Activated naive CD4-positive, alpha-beta T cell treated with anti-CD3 and anti-CD28 coated beads for 36 hours (primary cell): Measurements from ENCODE around the gene SLC2A10. TPM values are rescaled to one million over a fixed set of nuclear protein-coding genes. Genes with fewer than 3 reads are reported as not detected.

Experiments
- CTCF ChIA-PET: fragments of 350-600 bp; sonication (Branson Sonifier 250); formaldehyde crosslinking; loops from one replicate; lab custom pipeline; 2021; ENCODE audit warnings: antibody characterized with exemption; lab: Charles Lee
- DNase-seq: peaks from one replicate; pipeline ENCODE4 v3.0.0-alpha.2; 2020
- H3K27ac Mint-ChIP-seq: one replicate; pipeline ENCODE4 v1.8.0; 2021; ENCODE audit warnings: mild to moderate bottlenecking, mixed read lengths
- H3K27me3 Mint-ChIP-seq: one replicate; pipeline ENCODE4 v1.8.0; 2021; ENCODE audit warnings: low read depth, mixed read lengths
- H3K36me3 Mint-ChIP-seq: one replicate; pipeline ENCODE4 v1.8.0; 2021; ENCODE audit warnings: low read depth, mixed read lengths
- H3K4me1 Mint-ChIP-seq: one replicate; pipeline ENCODE4 v1.8.0; 2021; ENCODE audit warnings: low read depth, mixed read lengths
- H3K4me3 Mint-ChIP-seq: one replicate; pipeline ENCODE4 v1.8.0; 2021; ENCODE audit warnings: mild to moderate bottlenecking, moderate library complexity, mixed read lengths
- H3K9me3 Mint-ChIP-seq: one replicate; pipeline ENCODE4 v1.8.0; 2021; ENCODE audit warnings: mixed read lengths
- intact Hi-C: fragments of 100-400 bp; cut with micrococcal nuclease; formaldehyde crosslinking; loops from one replicate; pipeline ENCODE4 v1.15.1; 2023
- total RNA-seq, 2 experiments: library from RNA; stranded (reverse); gene quantifications; one replicate each; pipeline ENCODE4 v1.2.3, GENCODE V29; 2021

SLC2A10 gene
- total RNA-seq, 2 experiments from 2014 or later, result not detected

DNA sequence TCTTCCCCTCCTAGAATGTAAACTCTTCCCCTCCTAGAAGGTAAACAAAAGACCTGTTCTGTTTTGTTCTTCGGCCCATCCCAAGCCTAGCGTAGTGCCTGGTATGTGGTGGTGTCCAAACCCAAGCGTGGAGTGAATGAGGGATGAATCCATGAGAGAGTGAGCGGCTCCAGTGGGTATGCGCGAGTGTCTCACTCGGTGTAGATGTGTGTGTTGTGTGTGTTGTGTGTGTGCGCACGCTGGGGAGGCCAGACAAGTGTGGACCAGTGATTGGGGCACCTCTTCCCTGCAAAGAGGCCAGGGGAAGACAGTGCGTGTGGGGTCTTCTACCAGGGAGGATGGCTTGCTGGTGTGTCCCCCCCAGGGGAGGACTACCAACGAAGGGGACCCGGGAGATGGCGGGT is 392 bp upstream of the SLC2A10 start:
- Mint-ChIP-seq H3K4me3 (peak overlapping the region; percentile 48), H3K27me3 (peaks cover 56% of the 10 kb centered on the region), H3K4me1 (peaks cover 9% of the 10 kb centered on the region), H3K36me3 (peaks cover 2% of the 10 kb centered on the region), H3K9me3 (peaks cover 6% of the 10 kb centered on the region), H3K27ac (no peak overlapping the region)
- CTCF ChIA-PET, result no interaction called here
- no peak for DNase-seq
- intact Hi-C loops, result no loop called here

DNA sequence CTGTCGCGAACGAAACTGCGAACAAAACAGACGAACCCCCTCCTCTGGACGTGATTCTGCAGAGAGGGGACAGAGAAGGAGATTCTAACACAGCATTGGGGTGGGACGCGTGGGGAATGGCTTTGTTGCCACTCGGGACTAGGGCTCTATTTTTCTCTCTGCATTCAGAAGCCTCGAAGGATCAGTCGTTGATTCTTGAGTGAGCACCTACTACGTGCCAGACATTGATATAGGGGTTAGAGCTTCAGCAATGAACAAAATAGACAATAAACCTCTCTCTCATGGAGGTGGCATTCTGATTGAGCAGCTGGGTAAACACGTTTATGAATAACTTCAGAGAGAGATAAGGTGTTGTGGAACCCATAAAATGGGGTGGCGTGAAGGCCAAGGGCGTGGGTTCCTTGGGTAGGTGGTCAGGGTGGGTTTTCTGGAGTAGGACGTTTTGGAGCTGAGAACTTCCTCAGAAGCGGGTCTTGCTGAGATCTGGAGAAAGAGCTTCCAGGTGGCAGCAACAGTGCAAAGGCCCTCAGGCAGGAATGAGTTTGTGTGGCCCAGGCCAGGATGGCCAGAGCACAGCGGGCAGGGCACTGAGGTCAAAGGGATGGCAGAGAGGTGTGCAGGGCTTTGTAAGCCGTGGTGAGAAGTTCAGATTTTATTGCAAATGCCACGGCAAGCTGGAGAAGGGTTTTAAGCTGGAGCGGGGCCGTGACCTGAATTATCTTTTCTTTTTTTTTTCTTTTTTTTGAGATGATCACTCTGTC is 884 bp downstream of the SLC2A10 start:
- Mint-ChIP-seq H3K27me3 (peaks cover 52% of the 10 kb centered on the region), H3K36me3 (peaks cover 2% of the 10 kb centered on the region), H3K27ac (no peak overlapping the region), H3K4me3 (peak overlapping the region; percentile 22), H3K4me1 (peaks cover 9% of the 10 kb centered on the region), H3K9me3 (peaks cover 6% of the 10 kb centered on the region)
- intact Hi-C loops, result no loop called here
- DNase-seq, result no peak
- CTCF ChIA-PET, result interaction anchor here (0.5 kb wide), 1 partner anchor 425 kb away, joined by 3 read pairs; no protein-coding TSS in a partner anchor

DNA sequence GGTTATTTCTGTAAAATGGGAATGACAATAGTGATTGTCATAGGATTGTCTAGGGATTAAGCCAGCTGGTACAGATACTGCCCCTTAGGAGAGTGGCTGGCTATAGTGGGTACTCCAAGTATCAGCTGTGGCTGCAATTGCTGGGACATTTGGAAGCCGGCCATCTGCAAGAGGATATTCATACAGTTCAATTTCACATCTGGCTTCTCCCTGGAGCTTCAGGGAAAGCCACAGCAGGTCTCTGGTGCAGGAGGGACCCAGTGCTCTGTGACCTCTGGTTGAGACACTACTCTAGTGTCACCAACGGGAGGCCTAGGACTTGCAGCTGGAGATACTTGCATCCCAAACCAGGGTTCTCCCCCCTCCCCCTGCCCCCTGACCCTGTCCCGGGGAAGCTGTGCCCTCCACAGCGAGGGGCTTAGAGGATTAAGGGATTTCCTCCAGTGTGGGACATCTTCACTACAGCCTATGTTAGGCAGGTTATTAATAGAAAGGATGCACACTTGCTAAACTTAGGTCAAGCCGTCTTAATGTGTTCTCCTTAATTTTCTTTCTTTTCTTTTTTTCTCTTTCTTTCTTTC is 2.7 kb downstream of the SLC2A10 start:
- peaks cover 47% of the 10 kb centered on the region for H3K27me3 Mint-ChIP-seq
- H3K9me3 Mint-ChIP-seq, result no peaks in the 10 kb centered on the region
- H3K4me1 Mint-ChIP-seq, result peaks cover 9% of the 10 kb centered on the region
- no peak overlapping the region for H3K27ac Mint-ChIP-seq
- DNase-seq, result no peak
- CTCF ChIA-PET, result no interaction called here
- H3K4me3 Mint-ChIP-seq, result no peak overlapping the region
- no peaks in the 10 kb centered on the region for H3K36me3 Mint-ChIP-seq
- intact Hi-C loops, result no loop called here

DNA sequence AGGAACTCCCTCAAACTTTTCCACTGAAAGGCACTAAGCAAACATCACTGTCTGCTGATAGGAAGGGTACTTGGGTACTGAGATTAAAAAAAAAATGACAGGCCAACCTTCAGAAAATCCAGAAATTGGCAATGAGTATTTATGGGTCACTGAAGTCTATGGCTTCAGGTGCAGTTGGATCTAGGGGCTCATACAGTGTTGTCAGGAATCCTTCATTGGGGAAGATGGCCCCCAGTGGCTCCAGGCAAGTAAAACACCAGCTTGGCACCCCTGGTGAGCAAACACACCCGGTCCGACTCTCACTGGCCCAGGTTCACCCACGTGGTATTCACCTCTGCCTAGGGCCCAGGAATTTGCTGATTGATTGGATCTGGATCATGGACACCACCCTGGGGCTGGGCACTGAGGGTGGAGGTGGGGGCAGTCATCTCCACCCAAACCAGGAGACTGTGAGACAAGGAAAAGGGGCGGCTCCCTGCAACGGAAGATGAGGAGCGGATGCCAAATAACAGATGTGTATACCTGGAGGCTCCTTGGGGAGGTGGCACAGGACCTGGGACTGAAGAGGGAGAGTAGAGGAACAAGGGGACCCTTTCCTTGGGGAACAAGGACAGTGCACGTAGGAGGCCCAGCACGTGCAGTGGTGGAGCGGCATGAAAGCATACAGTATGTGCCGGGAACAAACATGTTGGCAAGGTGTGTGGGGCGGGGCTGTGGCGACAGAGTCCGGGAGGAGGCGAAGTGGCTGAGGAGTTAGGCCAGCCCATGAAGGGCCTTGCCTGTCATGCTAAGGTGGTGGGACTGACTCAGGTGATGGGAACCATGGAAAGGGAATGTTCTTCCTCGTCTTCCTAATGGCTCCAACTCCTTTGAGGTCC is 4.7 kb downstream of the SLC2A10 start:
- H3K4me3 Mint-ChIP-seq, result no peak overlapping the region
- peaks cover under 1% of the 10 kb centered on the region for H3K9me3 Mint-ChIP-seq
- no peak overlapping the region for H3K27ac Mint-ChIP-seq
- CTCF ChIA-PET, result no interaction called here
- intact Hi-C loops, result no loop called here
- no peak for DNase-seq
- H3K36me3 Mint-ChIP-seq, result no peaks in the 10 kb centered on the region
- peaks cover 33% of the 10 kb centered on the region for H3K27me3 Mint-ChIP-seq
- H3K4me1 Mint-ChIP-seq, result peaks cover 6% of the 10 kb centered on the region

DNA sequence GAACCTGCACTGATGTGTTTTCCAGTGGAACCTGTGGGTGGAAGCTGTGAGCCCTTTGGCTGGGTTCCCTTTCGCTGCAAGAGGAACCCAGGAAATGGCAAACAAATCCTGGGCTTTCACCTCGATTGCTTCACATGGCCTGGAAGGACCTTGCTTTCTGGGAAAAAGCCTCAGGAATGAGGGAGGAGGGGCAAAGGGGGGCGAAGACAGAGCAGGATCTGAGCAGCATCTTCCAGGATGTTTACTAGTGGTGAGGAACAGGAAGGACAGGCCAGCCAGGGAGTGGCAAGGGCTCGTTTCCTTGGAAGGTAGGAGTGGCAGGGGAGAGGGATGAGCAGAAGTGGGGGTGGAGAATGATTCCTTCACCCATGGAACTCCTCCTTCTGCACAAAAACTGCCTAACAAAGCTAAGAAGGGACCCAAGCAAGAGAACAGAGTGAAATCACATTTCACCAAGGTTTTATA is 5.9 kb downstream of the SLC2A10 start:
- H3K36me3 Mint-ChIP-seq, result no peaks in the 10 kb centered on the region
- H3K27ac Mint-ChIP-seq, result no peak overlapping the region
- peaks cover 26% of the 10 kb centered on the region for H3K27me3 Mint-ChIP-seq
- peaks cover 11% of the 10 kb centered on the region for H3K9me3 Mint-ChIP-seq
- no peak for DNase-seq
- intact Hi-C loops, result no loop called here
- CTCF ChIA-PET, result no interaction called here
- H3K4me3 Mint-ChIP-seq, result no peak overlapping the region
- H3K4me1 Mint-ChIP-seq, result no peaks in the 10 kb centered on the region

DNA sequence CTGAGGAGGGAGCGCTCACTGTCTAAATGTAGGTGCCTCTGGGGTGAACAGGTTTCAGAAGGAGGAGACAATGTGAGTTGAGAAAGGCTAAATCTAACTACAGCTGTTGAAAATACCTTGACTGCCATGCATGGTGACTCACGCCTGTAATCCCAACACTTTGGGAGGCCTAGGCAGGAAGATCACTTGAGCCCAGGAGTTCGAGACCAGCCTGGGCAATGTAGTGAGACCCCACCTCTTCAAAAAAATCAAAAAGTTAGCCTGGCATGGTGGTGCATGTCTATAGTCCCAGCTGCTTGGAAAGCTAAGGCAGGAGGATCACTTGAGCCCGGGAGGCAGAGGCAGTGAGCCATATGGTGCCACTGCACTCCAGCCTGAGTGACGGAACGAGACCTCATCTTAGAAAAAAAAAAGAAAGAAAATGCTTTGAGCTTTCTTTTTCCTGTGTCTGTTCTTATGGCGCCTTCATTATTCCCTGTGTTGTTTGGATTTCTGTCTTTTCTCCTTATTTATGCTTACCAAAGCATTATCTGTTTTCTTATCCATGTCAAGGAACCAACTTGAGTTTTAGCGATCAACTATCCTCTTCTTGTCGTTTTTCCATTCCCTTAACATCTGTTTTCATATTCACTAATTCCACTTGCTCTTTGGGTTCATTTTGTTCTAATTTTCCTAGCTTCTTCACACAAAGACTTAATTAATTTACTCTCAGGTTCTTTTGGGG is 8.5 kb downstream of the SLC2A10 start:
- CTCF ChIA-PET, result interaction anchor here (0.6 kb wide), 1 partner anchor 1831 kb away, joined by 3 read pairs; no protein-coding TSS in a partner anchor
- Mint-ChIP-seq H3K27me3 (peaks cover 14% of the 10 kb centered on the region), H3K36me3 (no peaks in the 10 kb centered on the region), H3K4me3 (no peak overlapping the region), H3K9me3 (peaks cover 13% of the 10 kb centered on the region), H3K4me1 (no peaks in the 10 kb centered on the region), H3K27ac (no peak overlapping the region)
- DNase-seq, result no peak
- intact Hi-C loops, result no loop called here

DNA sequence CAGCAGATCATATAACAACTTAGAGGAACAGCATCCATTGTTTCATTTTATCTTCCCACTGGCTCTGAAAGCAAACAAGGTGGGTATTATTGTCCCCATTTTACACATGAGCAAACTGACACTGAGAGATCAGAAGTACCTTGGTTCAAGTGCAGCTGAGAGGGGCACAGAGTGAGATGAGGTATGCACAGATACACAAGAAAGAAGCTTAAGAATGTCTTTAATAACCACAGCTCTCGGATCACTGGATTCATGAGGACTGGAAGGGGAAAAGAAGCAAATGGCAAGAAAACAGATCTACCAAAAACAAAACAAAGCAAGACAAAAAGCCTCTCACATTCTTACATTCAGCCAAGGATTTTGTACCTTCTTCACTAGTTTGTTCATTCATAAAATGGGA is 10.6 kb downstream of the SLC2A10 start:
- H3K27me3 Mint-ChIP-seq, result no peaks in the 10 kb centered on the region
- peaks cover 13% of the 10 kb centered on the region for H3K9me3 Mint-ChIP-seq
- DNase-seq, result no peak
- no peaks in the 10 kb centered on the region for H3K4me1 Mint-ChIP-seq
- intact Hi-C loops, result no loop called here
- H3K27ac Mint-ChIP-seq, result no peak overlapping the region
- H3K4me3 Mint-ChIP-seq, result no peak overlapping the region
- H3K36me3 Mint-ChIP-seq, result no peaks in the 10 kb centered on the region
- CTCF ChIA-PET, result interaction anchor here (1.4 kb wide), 1 partner anchor 35 kb away, joined by 5 read pairs; no protein-coding TSS in a partner anchor

DNA sequence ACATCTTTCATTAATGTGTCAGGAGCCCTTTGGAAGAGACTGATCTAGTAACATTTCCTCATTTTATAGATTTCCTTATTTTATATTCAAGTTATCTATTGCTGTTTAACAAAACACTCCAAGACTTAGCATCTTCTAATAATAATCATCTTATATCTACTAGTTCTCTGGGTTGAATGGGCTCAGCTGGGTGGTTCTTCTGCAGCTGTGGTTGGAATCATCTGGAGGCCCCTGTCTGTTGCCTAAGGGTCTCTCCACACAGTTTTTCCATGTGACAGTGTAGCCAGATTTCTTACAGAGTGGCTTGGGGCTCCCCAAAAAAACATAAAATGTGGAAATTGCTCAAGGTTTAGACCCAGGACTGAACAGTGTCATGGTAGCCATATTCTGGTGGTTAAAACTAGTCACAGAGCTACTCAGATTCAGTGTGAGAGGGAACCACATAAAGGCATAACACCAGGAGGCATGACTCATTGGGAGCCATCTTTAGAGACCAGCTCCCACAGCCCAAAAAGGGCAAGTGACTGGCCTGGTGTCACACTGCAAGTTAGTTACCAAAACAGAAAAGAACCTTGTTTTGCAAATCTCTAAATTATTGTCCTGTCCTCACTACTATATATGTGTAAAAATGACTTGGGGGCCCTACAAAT is 11.5 kb downstream of the SLC2A10 start:
- H3K36me3 Mint-ChIP-seq, result no peaks in the 10 kb centered on the region
- no peaks in the 10 kb centered on the region for H3K4me1 Mint-ChIP-seq
- DNase-seq, result no peak
- H3K4me3 Mint-ChIP-seq, result no peak overlapping the region
- H3K27ac Mint-ChIP-seq, result no peak overlapping the region
- intact Hi-C loops, result no loop called here
- CTCF ChIA-PET, result interaction anchor here (0.6 to 1.4 kb wide), 2 partner anchors 31 to 34 kb away, joined by 4 to 5 read pairs; no protein-coding TSS in a partner anchor
- H3K9me3 Mint-ChIP-seq, result peaks cover 13% of the 10 kb centered on the region
- no peaks in the 10 kb centered on the region for H3K27me3 Mint-ChIP-seq

DNA sequence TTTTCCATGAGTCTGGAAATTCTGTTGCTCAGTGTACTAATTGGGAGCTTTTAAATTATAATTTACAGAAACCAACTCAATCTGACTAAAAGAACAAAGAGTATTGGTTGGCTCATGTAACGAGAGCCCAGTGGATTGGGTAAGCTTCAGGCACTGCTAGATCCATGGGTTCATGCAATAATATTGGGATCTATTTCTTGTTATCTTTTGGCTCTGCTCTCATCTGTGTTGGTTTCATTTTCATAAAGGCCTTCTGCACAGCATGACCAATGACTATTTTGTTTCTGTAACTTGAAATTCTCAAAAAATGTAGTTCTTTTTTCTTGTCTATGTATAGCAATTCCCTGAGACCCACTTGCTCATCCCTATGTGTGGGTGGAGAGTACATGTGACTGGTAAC is 12.0 kb downstream of the SLC2A10 start:
- CTCF ChIA-PET, result interaction anchor here (0.6 to 1.4 kb wide), 2 partner anchors 30 to 33 kb away, joined by 4 to 5 read pairs; no protein-coding TSS in a partner anchor

DNA sequence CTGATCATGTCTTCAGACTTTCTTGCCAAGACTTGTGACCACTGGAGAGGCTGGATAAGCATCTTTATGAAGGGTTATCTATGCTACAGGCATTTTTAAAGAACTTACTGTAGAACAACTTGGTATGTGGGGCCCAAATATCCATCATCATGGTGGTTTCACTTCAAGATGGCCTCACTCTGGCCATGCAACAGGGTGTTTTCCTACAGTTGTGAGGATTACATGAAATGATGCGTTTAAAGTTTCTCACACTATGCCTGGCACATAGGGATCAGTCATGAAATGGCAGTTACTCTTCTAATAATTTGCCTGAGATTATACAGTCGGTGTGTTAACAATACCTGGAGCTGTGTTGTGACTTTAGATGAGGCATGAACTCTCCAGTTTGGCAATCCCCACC is 13.0 kb downstream of the SLC2A10 start:
- CTCF ChIA-PET, result no interaction called here

More for the DNA sequence above, 12.0 kb downstream of the SLC2A10 start:
- intact Hi-C loops, result no loop called here
- Mint-ChIP-seq H3K27ac (no peak overlapping the region), H3K4me3 (no peak overlapping the region), H3K36me3 (no peaks in the 10 kb centered on the region), H3K27me3 (no peaks in the 10 kb centered on the region), H3K4me1 (no peaks in the 10 kb centered on the region), H3K9me3 (peaks cover 13% of the 10 kb centered on the region)
- no peak for DNase-seq

DNA sequence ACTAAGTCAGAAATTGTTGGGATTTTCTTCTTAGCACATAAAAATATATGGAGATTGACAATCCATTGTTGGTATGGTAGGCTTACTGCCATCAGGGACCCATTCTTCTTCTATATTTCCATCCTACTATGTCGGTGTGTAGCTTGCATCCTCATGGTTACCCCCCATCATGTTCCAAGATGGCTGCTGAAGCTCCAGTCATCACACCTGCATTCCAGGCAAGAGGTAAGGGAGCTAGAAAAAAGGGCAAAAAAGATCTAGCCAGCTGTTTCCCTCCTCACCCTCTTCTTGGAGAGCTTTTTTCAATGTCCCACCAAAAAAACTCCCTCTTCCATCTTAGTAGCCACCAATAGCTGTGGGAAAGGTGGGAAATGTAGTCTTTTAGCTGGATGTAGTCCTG is 13.6 kb downstream of the SLC2A10 start:
- intact Hi-C loops, result no loop called here
- CTCF ChIA-PET, result no interaction called here
- H3K36me3 Mint-ChIP-seq, result no peaks in the 10 kb centered on the region
- no peak overlapping the region for H3K4me3 Mint-ChIP-seq
- H3K27ac Mint-ChIP-seq, result no peak overlapping the region
- H3K27me3 Mint-ChIP-seq, result no peaks in the 10 kb centered on the region
- DNase-seq, result no peak
- no peaks in the 10 kb centered on the region for H3K4me1 Mint-ChIP-seq
- peaks cover 13% of the 10 kb centered on the region for H3K9me3 Mint-ChIP-seq

More for the DNA sequence above, 13.0 kb downstream of the SLC2A10 start:
- Mint-ChIP-seq H3K36me3 (no peaks in the 10 kb centered on the region), H3K27me3 (no peaks in the 10 kb centered on the region), H3K27ac (no peak overlapping the region), H3K4me1 (no peaks in the 10 kb centered on the region), H3K9me3 (peaks cover 13% of the 10 kb centered on the region), H3K4me3 (no peak overlapping the region)
- no peak for DNase-seq
- intact Hi-C loops, result no loop called here
